OCI-M1 (cell line): Measurements from ENCODE around the gene PPT1.

Experiments used
- DNase-seq: peaks from one replicate; lab custom pipeline; 2025; lab: John Stamatoyannopoulos, UW

PPT1 gene

DNA sequence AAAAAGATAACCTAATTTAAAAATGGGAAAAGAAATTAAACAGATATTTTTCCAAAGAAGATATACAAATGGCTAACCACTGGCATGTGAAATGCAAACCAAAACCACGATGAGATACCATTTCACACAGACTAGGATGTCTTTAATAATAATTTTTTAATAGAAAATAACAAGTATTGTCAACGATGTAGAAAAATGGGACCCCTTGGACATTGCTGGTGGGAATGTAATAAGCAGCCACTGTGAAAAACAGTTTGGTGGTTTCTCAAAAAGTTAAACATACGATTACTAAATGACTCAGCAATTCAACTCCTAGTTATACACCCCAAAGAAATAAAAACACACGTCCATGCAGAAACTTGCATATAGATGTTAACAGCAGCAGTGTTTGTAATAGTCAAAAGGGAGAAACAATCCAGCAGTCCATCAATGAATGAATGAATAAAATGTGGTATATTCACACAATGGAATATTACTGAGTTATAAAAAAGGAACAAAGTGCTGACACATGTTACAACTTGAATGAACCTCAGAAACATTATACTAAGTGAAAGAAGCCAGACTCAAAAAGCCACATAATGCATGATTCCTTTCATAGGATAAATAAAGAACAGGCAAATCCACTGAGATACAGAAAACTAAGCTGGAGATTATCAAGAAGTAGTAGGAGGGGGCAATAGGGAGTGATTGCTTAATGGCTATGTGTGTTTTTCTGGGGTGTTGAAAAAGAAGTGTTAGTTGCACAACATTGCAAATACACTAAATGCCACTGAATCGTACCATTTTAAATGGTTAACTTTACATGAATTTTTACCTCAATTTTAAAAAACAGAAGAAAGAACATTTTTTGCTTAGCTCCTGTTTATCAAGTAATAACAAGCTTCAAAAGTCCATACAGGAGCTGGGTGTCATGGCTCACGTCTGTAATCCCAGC is 4.1 kb downstream of the PPT1 start:
- no peak for DNase-seq

DNA sequence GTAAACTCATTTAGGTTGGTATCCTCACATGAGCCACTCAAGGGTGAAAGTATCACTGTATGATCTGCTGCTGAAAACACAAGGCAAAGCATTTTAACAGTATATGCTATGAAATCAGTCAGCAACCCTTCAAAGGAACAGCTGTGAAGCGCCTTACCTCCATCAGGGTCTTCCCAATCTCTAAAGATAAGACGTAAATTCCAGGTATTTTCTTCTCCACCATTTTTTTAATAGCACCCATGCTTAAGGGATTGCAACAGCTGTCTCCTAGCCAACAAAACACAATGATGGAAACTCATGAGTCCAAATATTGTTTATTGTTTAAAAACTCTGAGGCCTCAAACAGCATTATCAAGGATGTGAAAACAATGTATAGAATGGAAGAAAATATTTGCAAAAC is 4.8 kb downstream of the PPT1 start:
- no peak for DNase-seq

DNA sequence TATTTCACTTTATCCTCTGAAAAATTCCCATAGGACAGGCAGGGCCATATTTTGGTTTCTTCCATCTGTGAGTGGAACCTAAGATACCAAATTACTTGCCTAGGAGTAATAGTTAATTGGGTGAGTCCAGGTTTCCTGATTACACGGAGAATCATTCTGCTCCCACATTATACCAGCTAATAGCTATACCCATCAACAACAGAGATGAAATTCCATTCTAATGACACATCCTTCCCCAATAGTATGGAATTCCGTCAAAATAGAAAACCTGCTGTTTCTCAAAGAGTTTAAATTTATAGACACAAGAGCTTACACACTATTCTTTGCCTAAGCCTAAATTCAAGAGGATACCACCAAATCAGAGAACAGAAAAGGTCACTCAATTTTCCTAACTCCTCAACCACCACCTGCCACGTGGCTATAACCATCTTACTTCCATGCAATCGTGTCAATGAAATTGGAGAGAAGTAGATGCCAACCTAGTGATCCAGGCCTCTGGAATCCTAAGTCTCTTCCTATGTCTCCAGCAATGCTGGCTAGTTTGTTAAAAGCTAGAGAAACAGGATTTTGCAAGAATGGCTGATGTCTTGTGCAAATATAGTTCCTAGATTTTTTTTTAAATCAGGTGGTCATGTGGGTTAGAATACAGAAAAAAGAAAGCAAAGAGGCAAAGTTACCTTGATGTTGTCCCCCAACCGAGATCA is 6.2 kb downstream of the PPT1 start:
- DNase-seq, result no peak

DNA sequence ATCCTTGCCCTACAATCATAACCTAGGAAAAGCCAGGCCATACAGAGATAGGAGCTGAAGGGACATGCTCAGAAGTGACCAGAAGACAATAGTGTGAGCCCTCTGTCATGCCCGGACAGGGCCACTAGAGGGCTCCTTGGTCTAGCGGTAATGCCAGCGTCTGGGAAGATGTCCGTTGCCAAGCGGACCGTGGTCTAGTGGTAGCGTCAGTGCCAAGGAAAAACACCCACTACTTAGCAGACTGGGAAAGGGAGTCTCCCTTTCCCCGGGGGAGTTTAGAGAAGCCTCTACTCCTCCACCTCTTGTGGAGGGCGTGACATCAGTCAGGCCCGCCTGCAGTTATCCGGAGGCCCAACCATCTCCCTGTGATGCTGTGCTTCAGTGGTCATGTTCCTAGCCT is 12.3 kb downstream of the PPT1 start:
- DNase-seq, result peak; percentile 75

DNA sequence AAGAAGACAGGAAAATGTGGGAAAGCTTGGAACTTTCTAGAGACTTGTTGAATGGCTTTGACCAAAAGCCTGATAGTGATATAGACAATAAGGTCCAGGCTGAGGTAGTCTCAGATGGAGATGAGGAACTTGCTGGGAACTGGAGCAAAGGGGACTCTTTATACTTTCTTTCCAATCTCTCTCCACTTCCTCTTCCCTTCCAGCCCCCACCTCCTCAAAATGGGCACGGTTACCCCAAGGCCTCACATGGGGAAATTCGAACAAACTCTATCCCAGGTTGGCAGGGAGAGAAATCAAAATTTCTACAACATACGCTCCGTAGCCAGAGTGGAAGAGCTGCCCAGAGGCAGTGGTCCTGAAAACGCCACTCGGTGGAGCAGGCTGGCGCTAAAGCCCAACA is 15.2 kb downstream of the PPT1 start:
- DNase-seq, result no peak

DNA sequence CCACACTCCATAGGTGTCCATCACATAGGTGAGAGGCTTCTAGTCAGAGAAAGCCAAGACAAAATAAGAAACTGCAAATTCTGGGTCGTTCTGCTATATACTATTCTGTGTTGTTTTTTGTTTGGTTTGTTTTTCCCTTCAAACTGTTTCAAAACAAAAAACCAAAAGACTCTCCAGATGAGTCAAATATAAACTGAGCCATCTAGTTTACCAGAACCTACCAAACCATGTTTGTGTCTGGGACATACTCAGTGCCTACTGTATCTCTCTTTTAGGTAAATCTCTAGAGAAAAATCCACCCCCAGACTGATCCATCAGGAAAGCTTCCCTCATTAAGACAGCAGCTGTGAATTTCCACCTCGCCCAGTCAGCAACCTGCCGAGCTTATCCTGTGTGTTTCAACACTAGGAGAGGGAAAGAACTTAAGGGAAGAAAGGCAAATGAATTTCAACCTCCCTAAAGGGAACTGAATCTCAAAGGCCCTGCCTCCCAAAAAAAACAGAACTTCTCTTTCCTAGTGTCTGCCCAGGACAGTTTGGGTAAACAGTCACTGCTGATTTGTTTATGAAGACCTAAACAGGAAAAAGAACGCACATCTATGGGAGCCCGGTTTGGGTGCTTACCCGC is 17.2 kb downstream of the PPT1 start:
- no peak for DNase-seq

DNA sequence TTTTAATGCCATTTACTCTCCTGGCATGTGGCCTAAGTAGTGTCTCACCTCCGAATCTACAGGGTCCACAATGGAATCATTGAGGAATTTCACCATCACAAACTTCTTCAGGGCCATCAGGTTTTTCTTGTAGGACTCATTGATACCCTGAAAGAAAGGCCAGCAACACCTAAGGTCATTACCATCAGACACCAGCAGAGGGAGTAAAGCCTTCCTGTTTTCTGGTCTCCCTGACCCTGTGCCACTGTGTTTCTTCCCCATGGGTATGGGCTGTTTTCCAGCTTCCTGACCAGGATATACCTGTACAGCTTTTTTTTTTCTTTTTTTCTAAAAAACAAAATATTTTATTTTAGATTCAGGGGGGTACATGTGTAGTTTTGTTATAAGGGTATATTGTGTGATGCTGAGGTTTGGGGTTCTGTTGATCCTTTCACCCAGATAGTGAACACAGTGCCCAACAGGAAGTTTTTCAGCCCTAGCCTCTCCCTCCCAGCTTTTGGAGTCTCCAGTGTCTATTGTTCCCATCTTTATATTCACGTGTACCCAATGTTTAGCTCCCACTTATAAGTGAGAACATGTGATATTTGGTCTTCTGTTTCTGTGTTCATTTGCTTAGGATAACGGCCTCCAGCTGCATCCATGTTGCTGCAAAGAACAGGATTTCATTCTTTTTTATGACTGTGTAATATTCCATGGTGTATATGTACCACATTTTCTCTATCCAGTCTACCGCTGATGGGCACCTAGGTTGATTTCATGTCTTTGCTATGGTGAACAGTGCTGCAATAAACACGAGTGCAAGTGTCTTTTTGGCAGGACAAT is 18.3 kb downstream of the PPT1 start:
- peak; percentile 82 for DNase-seq

DNA sequence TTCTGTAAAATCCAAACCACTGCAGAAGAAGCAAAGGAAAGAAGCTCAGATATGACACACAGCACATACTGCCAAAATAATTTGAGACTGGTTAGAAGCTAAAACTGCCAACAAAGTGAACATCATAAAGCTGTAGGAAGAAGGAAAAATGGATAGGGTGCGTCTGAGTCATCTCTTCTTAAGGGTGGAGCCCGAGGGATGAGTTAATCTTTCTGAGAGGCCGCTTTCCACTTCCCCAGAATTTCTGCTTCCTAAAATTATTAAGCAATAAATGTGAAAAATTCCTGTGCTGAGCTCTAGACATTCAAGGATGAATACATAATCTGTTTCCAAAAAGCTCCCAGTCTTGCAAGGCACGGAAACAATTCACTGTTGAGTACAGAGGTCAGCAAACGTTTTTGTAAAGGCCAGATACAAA is 20.1 kb downstream of the PPT1 start:
- DNase-seq, result peak; percentile 23

DNA sequence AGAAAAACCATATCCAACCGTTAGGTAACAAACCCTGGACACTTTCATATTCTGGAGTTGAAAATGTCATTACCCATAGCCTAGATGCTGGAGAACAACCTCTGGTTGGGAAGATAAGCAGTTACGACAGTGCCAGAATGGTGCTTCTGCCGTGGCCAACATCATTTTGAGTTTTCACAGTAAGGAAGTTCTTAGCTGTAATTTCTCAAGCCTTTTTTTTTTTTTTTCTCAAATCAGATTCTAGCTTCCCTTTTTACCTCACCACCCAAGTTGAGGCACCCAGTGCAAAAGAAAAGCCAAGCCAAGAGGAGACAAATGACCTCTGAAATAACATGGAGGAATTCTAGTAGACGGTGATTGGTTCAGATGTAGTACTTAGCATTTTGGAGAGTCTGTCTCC is 21.8 kb downstream of the PPT1 start:
- DNase-seq, result peak; percentile 53

DNA sequence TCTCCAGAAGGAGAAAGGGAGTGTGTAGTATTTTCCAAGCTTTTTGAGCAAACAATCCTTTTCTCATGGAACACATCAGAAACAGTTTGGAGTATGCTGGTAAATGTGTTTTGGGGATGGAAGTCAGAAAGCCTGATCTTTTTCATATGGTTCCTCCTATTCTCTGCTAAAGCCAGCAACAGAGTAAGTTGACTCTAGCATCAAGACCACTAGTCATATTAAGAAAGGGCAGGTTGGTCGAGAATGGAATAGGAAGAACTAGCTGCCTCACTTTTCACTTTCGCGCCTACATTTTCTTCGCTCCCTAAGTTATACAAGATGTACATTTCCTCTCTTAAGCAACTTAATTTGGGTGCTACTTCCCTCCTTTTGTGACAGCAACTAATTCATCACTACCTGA is 24.0 kb downstream of the PPT1 start:
- DNase-seq, result no peak

DNA sequence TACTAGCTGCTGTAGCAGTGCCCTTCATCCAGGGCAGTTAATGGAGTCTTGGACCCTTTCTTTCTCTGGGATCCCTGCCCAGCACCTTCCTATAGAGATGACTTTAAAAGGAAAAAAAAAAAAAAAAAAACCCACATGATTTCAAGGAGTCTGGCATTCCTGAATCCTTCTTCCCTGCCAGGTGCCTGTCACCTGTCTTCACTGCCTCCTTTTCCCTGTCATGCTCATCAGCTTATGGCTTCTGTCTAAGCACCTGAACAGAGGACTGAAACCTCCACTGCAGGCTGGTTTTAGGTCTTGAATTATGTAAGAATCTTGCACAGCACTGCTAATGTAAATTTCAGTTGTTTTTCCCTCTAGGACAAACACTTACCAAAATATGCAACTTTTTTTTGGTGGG is 24.9 kb downstream of the PPT1 start:
- DNase-seq, result no peak

DNA sequence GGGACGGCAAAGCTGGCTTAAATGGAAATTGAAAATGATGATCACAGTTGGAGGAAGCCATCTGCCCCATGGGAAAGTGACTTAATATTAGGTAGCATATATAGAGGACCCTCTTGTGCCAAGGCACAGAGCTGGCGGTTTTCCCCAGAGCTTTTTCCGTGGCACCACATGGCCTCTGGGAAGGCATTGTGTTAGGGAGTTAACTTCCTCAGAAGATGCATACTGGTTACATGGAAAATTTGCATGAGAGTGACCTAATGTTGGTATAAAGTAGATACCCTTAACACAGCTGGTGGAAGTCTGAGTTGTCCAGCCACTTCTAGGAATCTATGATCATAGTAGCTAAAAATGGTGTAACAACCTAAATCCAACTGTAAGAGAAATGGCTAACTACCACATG is 29.2 kb downstream of the PPT1 start:
- DNase-seq, result no peak

DNA sequence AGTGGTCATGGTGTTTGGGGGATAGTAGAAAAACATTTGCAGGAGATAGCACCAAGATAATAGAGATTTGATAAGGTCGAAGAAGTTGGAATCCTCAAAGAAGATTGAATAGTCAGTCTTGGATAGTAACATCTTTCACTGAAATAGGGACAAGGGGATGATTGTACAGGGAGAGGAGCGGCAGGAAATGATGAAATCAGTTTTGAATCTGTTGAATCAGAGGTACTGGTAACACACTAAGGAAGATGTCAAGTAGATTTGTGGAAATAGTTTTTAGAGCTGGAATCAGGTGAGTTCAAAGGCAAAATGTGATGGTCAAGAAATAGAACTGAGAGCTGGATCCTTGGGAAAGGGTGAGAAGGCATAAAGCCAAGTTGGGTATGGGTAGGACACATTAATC is 30.0 kb downstream of the PPT1 start:
- no peak for DNase-seq

DNA sequence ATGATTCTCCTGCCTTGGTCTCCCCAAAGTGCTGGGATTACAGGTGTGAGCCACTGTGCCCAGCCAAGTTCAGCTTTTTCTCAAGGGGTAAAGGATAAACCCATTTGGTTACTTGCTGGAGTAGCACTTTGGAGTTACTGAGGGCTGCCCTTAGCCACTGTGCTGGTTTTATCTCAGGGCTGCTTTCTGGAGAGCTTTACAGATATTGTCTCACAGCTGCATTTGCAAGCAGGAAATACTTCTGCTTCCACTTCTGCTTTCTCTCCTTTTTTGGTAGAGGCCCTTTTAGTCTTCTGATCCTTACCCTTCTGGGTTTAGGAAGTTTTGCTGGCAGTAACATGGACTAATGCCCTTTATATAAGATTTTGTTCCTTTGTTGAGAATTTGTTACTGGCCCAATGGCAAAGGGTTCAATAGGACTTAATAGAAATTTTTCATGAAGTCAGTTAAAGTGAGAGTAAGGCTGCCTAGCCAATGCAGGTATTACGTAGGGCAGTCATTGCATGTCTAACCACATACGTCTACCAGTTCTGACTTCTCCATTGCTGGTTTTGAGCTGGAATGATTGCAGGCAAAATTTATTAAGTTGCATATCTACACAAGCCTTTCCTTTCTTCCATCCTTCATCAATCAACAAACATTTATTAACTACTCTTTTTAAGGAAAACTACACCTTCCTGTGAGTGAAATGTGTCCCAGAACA is 32.1 kb downstream of the PPT1 start:
- DNase-seq, result peak; percentile 72

DNA sequence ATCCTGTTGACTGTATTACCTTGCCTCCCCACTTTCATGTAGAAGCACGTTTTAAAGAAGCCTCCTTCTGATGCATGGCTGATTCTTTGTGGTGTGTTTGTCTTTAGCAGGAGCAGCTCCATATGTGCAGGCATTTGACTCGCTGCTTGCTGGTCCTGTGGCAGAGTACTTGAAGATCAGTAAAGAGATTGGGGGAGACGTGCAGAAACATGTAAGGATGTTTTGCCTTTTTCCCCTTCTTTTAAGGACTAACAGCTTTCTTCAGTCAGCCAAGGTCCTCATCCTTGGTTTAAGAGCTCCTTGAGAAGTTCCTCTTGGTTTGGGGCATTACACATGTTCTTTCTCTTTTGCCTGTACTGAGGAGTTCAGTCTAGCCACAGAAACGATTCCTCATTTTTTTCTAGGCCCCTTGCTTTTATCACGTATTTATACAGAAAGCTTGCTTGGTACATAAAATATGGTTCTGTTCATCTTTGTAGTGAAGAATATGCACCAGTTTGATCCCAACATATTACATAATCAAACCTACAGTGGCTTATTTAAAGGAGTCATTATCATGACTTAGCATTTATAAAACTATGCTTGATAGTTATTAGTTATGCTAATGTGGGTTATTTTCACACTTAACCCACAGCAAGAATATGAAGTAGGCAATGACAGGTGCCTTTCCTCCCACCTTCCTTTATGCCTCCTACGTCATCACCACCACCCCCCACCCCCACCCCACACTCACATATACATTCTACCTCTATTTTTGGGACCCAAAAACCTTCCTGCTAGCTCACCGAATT is 36.9 kb downstream of the PPT1 start:
- peak; percentile 65 for DNase-seq

DNA sequence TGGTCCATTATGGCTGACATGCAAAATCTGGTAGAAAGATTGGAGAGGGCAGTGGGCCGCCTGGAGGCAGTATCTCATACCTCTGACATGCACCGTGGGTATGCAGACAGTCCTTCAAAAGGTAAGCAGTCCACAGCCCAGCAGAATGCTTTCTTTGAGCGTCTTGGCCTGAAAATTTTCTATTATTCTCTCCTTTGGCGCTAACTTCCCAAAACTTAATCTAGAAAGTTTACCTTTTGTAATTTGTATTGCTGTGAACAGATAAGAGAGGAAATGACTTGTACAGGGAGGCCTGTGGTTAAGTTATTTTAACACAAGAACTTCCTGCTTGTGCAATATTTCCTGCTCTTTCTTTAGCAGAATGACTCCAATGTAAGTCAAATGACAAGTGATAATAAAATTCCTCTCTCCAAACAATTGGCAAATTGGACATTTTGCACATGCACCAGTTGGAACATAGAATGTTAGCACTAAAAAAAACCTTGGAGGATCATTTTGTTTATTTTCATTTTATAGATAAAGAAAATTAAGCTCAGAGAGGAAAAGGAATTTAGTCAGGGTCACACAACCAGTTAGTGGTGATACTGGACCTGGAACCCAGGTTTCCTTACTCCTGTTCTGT is 37.6 kb downstream of the PPT1 start:
- peak; percentile 89 for DNase-seq

DNA sequence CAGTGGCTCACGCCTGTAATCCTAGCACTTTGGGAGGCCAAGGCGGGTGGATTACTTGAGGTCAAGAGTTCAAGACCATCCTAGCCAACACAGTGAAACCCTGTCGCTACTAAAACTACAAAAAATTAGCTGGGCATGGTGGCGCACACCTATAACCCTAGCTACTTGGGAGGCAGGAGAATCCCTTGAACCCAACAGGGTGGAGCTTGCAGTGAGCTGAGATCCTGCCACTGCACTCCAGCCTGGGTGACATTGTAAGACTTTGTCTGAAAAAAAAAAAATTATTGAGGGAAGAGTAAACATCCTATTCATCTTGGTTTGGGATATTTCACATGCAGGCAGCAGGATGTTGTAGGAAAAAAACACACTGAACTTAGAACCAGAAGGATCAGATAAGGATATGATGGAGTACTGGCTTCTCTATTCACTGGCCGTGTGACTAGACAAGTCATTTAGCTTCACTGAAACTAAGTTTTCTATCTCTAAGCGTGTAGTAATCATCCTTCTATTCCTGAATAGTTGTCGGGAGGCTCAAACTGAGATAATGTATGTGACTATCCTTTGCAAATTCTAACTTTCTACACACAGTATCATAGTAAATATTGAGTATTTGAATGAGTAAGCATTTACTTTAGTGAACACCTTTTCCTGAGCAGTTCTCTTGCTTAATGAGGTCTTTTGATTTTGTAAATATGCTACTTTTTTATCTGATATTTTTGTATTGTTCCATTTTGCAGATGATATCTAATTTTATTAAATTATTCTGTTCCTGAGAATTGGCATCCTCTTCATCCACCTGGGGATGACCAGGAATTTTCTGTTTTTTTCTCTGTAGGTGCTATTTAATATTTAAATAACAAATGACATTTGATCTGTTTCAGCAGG is 38.4 kb downstream of the PPT1 start:
- peak; percentile 45 for DNase-seq

DNA sequence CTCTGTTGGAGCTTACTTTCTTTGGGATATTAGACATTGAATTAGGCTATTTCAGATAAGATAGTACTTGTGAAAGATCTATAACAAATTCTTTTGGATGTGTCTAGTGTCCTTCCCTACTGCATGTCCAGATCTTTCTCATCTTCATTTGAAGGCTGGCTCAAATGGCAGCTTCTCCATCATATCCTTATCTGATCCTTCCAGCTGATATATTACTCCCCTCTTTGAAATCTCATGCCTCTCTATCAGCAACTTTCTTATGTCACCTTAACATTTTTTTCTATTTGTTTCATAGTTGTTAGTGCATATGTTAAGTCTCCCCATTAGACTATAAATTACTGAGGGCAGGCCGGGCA is 39.0 kb downstream of the PPT1 start:
- DNase-seq, result peak; percentile 53
